HG03342 (cell line): ENCODE measurements around the gene TPPP.
"Not testable (repeated sequence)": the region's sequence is repeated elsewhere in the genome, so short reads cannot be mapped to it uniquely, and the experiment has no call there.

Source experiments
- ATAC-seq: cut with Tn5 transposase; IDR thresholded peaks from one replicate; pipeline ENCODE4 v1.9.1; 2021; ENCODE audit warnings: mild to moderate bottlenecking, moderate library complexity; ENCODE audit not compliant: unreplicated experiment

TPPP gene

DNA sequence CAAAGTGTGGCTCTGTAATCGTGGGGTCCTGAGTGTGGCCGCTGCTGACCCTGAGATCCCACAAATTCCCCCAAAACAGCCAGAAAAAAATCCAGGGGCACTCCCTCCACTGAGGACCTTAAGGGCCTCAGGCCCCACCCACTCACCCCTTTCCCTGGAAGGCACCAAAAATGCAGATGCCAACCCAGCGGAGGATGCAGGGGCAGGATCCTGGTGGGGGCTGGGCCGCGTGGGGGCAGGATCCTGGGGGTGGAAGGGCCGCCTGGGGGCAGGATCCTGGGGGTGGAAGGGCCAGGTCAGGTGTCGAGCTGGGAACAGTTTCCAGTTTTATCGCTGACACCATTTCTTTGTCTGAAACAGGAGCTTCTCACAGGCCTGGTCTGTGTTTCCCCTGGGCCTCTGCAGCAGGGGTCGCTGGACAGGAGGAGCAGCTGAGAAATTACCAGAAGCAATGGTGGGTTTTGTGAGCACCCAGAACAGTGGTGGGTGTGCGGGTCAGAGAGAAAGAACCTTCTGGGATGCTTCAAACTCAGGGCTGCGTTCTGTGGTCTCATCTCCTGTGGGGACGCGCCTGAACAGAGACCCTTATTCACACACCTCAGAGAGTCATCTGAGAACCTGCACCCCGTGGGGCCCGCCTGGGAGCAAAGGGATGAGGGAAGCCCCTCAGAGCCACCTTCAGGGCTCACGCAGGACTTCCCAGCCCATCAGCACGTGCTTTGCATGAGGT, 13.8 kb downstream of the TPPP start:
- ATAC-seq = not testable (repeated sequence)

DNA sequence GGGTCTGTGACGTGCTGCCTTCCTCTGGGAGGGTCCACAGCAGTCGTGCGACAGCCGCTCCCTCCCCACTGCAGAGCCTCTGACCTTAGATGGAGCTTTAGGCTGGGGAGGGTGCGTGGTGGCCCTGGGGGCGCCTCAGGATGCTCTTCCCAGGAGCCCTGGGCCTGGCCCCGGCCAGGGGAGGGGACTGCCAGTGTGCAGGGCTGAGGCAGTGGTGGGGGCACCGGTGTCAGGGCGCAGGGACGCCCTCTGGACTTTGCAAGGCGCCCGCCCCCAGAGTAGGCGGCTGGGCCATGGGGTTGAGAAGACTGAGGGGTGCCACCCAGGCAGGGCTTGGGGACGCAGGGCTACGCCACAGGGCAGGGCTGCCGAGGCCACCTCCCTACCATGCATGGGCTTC, 14.6 kb downstream of the TPPP start:
- ATAC-seq = not testable (repeated sequence)

DNA sequence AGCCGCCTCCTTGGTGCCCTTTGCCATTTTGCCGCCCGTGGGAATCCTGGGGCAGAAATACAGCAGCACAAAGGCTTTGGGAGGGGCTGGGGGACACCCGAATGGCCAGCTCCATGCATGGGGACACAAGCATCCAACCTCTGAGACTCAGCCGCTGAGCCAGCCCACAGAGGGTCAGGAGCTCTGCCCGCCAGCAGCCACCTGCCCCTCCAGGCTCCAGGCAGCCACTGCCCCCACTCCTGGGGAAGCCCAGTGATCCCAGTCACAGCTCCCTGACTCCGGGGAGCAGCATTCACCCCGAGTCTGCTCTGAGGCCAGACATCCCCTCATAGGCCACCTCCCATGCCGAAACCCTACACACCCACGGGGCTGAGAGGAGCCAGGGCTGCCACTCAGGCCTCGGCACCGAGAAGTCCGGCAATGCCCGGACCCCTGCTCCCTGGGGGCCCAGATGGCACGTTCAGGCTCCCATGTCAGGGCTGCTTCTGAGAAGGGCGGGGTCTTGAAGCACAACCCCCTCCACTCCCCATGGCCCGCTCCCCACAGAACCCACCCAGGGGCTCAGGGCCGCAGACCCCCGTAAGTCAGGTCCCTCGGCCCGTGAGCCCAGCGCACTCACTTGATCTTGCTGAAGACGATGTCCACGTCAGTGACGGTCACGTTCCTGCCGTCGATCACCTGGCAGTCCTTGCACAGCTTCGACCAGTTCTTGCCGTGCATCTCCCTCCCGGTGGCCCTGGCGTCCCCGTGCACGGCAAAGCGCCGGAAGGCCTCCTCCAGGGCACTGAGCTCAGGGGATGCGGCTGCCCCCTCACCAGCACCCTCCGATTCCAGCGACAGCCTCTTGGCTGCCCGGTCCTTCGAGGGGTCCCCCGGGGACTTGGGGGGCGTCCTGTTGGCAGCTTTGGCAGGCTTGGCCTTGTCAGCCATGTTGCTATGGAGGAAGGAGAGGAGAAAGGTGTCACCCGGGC, 15.7 kb downstream of the TPPP start:
- ATAC-seq = no peak

DNA sequence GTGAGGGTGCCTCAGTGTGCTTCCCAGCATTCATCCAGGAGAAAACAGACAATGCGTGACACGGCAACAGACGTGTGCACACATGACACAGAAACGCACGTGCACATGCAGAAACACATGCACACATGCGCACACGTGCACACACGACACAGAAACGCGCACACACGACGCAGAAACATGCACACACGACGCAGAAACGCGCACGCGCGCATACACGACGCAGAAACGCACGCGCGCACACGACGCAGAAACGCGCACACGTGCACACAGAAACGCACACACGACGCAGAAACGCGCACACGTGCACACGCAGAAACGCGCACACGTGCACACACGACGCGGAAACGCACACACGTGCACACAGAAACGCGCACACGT, 16.5 kb downstream of the TPPP start:
- ATAC-seq = no peak

DNA sequence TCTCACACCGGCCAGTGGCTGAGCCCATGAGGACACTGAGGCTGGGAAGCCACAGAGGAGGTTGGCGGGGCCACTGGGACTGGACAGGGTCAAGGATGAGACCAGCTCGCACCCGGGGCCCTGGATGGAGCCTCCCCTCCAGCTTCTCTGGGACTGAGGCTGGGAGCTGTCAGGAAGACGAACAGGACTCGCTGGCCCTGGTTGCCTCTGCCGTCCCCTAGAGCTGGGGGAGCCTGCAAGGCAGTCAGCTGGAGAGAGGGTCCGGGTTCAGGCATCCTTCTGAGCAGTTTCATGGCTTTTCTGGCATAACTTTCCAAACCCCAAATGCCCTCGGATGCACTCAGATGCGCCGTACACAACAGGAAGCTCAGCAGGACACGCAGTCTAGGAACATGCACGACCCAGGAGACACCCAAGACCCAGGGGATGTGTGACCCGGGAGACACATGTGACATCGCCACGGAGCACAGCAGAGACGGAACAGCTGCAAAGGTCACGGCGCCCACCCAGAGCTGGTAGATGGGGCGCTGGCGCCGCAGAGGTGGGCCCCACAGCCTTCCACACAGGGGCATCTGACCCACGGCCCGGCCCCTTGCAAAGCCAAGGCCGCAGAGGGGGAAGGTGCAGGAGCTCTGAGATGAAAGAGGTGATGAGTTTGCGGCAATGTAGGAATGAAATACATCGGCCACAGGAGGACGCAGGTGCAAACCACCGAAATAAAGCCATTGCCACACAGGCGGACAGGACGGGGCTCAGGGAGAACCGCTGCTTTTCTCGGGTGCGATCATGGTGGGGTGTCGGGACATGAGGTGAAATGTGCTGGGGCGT, 17.1 kb downstream of the TPPP start:
- ATAC-seq = no peak

DNA sequence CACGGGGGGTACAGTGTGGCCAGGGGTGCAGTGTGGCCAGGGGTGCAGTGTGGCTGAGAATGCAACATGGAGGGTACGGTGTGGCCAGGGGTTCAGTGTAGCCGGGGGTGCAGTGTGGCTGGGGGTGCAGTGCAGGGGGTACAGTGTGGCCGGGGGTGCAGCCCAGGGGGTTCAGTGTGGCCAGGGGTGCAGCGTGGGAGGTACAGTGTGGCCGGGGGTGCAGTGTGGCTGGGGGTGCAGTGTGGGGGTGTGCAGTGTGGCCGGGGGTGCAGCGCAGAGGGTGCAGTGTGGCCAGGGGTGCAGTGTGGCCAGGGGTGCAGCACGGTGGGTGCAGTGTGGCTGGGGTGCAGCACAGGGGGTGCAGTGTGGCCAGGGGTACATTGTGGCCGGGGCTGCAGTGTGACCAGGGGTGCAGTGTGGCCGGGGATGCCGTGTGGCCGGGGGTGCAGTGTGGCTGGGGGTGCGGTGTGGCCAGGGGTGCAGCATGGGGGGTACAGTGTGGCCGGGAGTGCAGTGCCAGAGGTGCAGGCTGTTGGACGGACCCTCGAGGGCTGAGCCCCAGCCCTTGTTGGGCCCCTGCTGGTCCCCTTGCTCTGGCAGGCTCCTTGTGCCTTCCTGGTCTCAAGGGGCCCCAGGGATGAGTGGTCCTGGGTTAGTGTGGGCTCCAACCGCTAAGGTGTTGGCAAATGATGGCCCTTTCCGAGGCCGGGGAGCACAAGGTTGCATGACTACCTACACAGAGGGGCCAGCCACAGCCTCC, 17.9 kb downstream of the TPPP start:
- ATAC-seq = no peak

DNA sequence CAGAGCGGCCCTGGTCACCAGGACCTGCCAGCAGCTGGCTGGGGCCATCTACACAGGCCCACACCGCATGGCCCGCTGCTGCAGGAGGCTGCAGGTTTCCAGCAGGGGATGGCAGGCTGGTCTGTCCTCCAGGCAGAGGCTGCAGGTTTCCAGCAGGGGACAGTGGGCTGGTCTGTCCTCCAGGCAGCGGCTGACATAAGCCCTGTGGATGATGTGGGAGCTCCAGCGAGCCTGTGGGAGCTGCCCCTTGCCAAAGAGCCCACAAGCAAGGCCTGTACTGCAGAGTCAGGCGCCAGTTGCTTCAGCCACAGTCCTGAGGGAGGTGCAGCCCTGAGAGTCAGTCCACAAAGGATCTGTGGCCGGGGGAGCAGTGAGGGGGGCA, 18.5 kb downstream of the TPPP start:
- no peak for ATAC-seq

DNA sequence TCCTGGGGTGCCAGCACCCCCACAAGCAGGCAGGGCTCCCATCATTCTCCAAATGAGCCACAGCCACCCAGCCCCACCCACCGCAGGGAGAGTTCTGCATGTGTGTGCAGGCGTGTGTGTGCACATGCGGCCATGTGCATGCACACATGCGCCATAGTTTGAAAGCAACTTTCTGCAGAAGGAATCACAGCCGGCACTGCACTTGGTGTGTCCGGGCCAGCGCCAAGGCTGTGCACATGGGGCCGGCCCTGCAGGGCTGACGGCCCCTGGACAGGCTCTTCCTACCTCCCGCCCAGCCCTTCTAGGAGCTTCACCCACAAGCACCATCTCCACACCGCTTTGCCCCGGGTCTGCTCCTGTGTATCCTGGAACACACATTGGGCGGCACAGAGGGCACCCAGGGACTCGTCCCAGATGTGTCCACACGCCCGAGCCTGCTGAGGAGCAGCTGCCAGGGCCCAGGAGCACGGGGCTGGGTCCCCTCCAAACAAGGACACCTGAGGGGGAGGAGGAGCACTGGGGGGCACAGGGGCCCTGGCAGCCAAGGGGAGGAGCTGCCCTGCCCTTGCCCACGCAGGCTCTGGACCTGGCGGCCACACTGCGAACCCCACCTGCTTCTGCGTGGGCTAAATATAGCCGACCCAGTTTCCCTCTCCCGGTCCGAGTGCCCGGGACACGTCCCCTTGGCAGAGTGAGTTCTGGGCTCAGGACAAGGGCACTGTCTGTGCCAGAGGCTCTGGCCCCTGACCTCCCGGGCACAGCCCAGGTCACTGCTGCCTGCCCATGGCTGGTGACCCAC, 19.1 kb downstream of the TPPP start:
- no peak for ATAC-seq

DNA sequence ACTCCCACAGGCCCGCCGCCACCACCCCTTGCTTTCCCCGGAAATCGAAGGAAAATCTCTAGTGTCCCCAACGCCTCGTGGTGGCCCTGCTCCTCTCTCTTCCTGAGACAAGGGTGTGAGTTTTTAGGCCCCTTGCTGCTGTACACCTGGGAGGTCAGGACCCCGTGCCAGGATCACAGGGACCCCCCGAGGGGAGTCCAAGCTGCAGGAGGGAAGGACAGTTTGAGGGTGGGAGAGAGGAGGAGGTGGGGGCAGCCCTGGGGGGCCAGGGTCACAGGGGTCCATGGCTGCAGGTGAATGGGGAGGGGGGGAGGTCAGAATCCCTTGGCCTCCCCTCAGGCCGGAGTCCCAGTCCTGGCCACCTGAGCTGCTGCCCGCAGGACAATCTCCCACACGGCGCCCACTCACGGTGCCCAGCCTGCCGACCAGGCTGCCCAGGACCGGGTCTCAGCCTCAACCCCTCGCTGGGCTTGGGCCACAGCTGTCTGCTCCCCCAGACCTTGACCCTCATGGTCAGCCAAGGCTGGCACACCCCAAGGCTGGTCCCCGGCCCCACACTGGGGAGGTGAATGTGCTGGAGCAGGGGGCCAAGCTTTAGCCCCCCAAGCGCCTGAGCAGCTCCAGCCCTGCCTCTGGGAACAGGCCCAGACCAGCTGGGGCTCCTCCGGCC, 19.9 kb downstream of the TPPP start:
- ATAC-seq = no peak

DNA sequence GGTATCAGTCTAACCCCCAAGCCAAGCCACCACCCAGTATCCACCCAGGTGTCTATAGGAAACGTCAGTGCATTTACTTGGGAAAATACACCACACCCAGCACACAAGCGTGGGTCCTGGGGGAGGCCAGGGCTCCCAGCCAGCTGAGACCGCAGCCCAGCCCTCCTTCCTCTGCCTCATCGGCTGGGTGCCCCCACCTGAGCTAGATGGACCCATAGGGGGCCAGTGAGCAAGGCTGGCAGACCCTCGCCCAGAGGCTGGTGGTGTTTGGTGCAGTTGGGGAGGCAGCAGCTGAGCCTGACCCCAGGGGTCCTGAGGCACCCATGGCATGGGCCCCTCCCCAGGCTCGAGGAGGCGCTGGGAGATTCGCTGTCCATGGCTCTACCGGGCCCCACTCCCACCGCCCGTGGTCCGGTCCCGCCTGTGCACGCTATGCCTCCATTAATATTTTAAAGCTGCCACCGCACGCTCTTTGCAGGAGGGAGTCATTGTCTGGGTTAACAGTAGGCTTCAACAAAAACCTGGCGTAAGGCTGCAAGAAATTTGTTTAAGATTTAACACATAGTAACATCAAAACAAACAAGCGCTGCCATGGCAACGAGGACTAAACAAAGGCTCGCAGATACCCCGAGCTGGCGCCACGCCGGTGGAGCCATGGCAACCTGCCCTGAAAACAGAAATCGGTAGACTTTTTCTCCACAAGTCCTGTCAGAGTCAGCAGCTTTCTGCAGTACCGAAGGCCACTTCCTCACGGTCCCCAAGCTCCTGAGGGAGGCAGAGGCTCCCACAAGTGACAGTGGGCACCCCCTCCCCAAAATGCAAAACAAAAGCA, 20.6 kb downstream of the TPPP start:
- peak; percentile 63 for ATAC-seq

DNA sequence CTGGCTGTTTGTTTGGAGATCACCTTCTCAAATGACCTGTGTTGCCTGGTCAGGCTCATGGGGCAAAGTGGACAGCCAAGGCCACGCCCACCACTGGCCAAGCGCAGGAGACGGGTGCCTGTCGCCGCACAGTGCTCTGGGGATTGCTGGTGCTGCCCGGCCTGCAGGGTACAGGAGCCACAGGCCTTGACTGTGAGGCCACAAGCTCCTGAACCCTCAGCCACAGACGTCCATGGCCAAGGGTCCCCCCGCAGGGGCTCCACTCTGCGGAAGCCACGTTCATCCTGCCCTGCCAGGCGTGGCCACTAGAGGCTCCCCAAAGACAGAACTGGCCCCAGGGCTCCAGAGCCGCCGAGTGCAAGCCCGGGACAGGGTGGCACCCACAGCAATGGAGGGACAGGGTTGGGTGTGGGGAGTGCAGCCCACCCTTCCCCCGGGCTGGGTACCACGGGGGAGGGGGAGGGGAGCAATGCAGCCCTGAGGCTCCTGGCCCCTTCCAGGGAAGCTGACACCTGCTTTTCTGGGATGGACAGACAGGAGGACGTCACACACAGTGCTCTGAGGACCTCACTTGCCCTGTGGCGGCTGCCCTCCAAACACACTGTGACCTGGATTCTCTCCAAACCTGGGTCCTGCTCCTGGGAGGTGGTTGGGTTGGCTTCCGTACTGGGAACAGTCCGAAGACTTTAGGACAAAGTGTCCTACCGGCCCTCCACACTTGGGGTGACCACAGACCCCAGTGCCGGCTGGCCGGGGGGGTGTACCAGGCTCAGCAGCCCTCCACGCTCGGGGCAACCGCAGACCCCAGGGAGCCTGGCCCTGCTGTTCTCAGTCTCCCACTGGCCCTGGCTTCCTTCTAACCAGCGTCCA, 21.5 kb downstream of the TPPP start:
- no peak for ATAC-seq

DNA sequence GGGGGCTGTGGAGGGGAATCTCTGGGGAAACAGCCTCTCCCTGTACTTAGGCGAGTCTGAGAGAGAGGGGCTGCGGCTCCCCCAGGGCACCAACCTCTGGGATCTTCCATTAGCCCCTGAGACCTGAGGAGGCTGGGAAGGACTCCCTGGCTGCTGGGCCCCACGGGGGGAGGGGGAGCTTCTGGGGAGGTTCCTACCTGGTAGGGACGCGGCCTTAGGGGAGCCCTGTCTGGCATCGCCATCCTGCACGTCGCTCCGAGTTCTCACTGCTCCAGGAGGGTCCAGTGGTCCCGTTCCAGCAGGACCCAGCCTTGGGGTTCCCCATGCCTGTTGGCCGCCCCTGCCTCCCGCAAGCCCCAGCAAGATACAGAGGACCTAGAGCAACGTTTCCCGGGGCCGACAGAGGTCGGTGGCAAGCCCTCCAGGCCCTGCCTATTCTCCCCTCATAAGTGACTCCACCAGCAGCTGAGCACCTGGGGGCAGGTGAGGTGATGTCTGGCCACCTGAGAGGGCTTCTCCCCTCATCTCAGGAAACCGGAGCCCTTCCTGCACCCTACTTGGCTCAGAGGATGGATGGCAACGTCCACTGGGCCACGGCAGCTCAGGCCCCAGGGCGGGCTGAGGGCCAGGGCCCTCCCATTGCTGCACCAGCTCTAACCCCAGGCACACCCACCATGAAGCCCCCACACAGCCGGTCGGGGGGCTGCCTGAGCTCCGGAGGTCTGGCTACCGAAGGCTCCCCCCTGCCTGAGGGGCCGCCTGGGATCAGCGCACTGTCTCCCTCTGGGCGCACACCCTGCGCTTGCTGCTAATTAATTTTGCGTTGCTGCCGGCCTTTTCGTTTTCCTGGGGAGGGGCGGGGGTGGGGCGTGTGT, 22.5 kb downstream of the TPPP start:
- no peak for ATAC-seq

DNA sequence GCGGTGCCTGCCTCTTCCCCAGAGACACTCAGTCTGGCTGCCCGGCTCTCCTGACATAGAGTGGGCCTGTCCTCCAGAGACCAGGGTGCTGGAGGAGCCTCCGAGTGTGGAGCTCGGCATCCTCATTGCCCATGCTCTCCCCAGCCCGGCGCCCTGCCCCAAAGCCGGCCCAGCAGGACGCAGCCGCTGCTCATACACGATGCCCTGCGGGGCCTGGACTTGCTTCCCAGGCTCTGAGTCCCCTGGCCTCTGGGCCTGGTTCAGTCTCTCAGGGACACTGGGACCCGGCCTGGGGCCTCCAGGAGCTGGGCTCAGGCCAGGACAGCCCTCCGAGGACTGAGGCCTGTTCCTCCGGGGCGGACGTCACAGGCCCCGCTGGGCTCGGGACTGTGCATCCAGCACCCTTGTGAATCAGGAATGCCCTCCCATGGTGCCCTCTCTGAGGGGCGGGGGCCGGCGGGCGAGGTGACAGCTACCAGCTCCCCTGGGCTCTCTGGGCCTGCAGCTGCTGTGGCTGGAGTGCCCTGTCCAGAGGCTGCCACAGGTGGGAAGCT, 23.2 kb downstream of the TPPP start:
- no peak for ATAC-seq

DNA sequence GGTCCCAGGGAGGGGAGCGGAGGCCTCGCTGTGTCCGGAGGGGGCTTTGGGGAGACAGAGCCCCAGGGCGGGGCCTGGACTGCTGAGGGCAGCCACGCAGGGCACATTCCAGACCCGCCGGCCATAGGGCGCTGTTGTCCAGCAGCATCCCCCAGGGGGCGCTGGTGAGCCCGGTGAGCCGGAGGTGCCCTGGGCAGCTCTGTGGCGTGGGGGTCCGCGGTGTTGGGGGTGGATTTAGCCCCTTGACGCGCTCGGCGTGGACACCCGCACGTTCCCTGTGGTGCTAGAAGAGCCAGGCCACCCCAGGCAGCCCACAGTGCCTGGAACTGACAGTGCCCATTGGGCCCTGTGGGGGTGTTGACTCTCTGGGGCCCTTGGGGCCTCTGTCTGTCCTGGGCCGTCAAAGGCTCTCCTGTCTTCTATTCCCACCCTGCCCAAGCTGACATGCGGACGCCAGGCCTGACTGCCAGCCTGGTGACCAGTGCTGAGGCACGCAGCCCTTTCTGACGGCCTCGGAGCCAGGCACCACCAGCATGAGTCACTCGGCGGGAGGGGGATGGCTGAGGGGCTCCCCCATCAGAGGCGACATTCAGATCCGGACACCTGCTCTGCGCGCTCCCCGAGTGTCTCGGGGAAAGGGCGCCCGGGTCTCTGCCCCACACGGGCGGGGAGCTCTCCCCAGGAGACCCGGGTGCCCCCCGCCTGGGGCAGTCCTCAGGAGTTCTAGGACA, 23.9 kb downstream of the TPPP start:
- ATAC-seq = no peak

DNA sequence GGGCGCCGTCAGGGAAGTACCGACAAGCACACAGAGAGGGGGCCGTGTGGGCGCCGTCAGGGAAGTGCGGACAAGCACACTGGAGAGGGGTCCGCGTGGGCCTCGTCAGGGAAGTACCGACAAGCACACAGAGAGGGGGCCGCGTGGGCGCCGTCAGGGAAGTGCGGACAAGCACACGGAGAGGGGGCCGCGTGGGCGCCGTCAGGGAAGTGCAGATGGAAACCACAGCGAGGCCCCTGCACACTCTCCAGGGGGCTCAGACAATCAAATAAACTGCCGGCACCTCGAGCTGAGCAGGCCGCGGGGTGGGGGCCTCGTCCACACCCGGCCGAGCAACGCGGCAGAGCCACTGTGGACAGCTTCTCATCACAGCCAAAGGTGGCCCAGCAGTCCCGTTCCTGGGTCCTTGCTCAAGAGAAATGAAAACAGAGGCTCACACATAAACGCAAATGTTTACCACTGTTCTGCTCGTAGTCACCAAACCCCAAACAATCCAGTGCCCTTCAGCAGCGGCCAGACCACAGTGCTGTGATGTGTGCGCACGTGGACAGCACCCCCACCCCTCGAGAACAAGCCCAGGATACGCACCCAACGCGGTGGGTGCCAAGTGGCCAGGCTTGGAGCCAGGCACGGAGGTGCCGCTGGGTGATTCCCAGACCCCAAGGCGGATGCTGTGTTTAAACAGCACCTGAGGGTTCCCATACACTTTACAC, 24.7 kb downstream of the TPPP start:
- ATAC-seq = no peak
